NCI-H2107 (cell line): Measurements from ENCODE around the gene CIPC.

Experiments
- DNase-seq: peaks from one replicate; lab custom pipeline; 2025; lab: John Stamatoyannopoulos, UW

Gene CIPC

DNA sequence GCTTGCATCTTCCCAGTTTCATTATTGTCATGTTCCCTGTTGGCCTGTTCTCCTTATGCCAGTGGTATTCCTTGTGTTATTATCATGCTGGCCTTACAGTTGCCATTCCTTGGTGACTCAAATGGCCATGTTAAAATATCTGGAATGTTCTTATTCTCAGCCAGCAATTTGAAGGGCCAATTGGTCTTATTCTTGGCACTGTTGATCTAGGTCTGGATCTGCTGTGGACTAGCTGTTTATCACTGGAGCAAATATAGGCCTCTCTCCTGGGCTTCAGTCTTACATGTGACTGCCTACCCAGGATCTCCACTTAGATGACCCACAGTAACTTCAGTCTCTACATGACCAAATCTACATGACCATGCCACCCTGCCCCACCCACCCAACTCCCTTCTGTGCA lies 5.4 kb downstream of the CIPC start:
- DNase-seq, result no peak

DNA sequence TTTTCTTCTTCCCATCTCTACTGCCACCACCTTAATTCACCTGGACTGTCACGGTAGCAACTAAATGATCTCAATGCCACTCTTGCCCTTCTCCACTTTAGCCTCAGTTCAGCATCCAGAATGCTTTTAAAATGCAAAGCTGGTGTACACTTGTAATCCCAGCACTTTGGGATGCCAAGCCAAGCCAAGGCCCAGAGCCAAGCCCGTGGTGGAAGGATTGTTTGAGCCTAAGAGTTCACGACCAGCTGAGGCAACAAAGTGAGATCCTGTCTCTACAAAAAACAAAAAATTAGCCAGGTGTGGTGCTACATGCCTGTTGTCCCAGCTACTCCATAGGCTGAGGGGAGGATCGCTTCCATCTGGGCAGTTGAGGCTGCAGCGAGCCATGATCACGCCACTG lies 5.9 kb downstream of the CIPC start:
- DNase-seq, result no peak

DNA sequence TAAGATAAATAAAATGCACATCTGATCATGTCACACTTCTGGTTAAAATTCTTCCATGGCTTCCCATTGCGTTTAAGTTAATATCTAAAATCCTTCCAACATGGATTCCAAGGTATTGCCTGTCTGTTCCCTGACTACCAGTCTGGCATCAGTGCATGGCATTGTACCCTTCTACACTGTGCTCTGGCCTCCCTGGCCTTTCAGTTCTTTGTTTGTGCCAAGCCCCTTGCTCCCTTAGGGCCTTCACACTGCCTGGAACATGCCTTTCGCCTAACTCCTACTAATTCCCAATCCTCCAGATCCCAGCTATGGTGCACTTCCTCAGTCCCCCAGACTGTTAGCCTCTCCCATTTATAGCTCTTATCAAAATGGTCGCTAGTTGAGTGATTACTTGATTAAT lies 6.3 kb downstream of the CIPC start:
- DNase-seq, result no peak

DNA sequence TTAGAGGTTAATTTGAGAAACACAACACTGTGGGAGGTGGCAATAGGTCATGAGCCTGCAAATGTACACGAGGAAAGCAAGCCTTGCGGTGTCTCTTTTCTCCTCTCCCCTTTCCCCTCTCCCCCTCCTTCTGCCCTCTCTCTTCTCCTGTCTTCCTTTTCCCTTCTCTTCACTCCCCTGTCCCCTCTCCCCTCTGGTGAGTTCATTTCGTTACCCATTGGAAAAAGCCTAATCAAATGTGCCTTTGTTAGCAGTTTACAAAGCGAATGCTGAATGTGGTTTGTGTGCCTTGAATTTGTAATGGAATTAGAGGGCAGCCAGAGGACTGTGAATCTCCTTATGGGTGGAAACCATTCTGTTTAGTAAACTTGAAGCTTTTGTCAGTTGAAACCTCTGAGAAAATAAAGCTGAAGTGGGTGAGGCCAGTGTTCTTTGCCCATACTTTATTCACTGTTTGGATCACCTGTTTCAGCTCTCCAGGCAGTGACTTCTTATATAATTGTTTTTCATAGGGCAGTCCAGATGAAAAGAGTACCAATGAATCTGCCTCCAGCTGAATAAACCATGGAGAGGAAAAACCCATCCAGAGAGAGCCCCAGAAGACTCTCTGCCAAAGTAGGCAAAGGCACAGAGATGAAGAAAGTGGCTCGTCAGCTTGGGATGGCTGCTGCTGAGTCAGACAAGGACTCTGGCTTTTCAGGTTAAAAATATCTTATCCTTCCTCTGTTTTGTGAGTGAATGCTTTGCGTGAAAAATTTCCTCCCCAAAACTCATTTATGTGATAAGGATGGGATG lies 7.3 kb downstream of the CIPC start:
- DNase-seq, result no peak

DNA sequence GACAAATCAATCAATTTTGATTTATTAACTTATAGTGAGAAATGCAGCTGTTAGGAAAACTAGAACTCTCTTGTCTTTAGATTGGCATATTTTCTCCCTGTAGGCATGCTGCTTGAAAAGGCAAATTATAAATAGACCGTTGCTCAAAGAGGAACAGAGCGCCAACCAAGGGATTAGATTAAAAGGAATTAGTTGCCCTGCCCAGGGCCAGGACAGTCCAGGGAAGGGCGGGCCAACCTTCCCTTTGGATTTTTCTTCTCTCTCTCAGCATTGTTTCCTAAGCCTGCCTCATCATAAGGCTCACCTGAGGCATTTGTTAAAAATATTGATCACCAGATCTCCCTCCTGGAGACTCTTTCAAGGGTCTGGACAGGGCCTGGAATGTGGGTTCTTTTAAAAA lies 8.6 kb downstream of the CIPC start:
- DNase-seq, result no peak

DNA sequence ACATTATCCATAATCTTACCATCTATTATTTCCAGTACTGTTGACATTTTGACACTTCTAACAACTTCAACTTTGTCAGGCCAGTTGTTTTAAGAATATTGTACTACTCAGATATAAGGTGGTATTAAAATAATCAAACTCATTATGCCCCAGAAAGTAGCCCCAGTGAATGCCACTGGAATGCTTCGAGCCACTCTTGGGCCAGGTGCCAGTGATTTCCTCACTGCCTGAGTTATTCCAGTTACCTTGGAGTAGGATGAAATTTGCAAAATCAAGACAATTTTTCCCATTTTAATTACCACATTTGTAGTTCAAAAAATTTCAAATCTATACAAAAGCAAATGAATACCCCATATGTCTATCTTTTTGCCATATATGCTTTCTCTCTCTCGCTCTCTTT lies 9.2 kb downstream of the CIPC start:
- no peak for DNase-seq

DNA sequence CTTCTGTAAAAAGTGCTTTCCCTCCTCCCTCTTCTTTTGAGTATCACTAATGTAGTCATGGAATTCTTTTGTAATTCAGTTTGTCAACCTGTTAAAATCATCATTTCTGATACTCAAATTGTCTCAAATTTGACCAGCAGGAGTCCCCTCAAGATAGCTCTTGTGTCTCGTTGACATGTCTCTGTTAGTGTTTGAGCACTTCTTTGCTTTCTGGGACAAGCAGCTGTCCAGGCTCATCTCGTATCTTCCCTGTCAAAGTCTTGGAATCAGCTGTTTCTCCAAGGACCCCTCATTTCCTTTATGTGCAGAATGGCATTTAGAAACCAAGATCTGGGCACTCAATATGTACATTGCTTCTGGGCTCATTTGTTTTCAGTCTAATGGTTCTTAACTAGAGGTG lies 10.7 kb downstream of the CIPC start:
- DNase-seq, result no peak

DNA sequence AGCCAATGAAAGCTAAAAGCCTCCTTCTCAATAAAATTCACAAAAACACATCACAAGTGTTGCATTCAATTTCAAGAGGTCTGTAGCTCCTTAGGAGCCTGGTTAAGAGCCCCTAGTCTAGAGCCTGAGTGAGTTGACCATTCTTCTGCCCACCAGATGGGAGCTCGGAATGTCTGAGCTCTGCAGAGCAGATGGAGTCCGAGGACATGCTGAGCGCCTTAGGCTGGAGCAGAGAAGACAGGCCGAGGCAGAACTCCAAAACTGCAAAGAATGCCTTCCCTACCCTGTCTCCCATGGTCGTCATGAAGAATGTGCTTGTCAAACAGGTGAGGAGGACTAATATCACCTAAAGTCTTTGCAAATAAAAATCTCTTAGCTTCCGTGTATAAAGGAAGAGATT lies 11.6 kb downstream of the CIPC start:
- DNase-seq, result no peak

DNA sequence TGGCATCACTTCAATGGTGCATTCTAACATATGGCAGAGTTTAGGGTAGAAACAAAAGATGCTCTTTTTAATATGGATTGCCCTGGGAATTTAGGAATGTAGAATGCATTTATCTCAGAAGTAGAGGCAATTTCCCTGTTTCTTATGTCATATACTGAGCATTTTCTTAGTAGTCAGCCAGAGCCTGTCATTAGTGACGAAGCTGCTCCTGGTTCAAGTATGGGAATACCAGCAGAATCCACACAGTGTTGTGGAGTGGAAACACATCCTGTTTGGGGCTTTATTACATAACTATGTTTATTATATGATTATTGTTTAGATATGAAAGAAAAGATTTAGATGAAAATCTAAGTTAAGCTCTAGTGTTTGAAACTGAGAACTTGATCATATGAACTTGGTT lies 12.2 kb downstream of the CIPC start:
- no peak for DNase-seq

DNA sequence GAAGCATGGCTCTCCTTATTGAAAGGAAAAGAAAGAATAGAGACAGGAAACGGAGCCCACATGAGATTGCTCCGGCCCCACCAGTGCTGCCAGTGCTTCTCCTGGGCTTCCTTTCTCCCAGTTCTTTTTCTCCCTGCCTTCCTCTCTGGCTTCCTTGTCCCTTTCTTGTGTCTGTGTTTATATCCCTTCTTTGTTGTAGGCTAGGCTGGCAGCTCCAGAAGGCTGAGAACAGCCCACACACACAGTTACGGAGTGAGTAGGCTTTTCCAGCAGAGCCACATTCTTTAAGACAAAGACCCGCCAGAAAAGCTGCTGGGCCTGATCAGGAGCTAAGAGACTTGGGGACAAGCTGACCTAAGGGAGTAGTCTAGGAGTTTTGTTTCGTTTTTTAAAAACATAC lies 13.0 kb downstream of the CIPC start:
- DNase-seq, result no peak

DNA sequence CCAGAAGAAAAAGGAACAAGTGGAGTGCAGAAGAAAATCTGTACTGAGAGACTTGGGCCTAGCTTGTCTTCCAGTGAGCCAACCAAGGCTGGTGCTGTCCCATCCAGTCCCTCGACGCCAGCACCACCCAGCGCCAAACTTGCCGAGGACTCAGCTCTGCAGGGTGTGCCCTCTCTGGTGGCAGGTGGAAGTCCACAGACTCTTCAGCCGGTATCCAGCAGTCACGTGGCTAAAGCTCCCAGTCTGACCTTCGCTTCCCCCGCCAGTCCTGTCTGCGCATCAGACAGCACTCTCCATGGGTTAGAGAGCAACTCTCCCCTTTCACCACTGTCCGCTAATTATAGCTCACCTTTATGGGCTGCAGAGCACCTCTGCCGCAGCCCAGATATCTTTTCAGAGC lies 15.6 kb downstream of the CIPC start:
- DNase-seq, result no peak

DNA sequence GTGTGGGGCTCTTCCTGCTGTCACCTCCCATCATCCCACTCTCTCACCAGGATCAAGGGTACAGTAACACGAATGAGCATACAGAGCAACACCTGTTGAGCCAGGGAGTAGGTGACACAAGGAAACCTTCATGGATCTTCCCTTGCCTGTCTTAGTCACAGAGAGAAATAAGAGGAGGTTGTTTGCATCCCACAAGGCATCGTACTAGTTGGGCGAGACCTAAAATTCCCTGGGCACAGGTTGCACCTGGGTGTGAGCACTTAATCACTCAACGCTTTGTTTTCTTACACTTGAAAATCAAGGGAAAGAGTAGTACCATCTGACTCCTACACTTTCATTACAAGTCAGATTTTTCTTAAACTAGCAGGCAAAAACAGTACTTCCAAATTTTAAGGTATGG lies 16.6 kb downstream of the CIPC start:
- DNase-seq, result no peak

DNA sequence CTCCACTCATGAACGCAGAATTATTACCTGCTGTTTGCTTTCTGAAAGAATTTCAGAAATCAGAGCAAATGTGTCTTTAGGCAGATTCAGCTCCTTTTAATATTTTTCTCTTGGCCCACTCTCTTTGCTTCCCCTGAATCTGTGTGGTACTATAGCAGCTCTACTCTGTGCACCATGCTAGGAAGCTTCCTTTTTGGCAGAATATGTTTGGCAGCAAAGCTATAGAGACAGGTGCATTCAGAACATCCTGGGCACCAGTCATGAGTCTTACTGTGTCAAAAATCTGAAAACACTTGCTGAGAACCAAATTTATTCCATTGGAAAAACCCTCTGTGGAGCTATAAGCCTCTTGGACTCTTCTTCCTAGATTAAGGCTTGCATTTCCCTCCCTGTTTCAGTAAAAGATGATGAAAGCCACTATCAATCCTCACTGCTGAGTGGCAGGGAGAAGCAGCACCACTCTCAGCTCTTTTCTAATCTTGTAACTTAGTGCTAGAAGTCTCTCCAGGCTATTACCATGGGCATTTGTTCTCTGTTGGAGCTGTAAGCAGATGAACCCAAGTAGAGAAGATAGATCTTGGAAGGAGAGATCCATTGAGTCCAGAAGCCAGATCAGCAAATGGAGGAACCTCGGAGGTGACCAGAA lies 18.2 kb downstream of the CIPC start:
- no peak for DNase-seq

DNA sequence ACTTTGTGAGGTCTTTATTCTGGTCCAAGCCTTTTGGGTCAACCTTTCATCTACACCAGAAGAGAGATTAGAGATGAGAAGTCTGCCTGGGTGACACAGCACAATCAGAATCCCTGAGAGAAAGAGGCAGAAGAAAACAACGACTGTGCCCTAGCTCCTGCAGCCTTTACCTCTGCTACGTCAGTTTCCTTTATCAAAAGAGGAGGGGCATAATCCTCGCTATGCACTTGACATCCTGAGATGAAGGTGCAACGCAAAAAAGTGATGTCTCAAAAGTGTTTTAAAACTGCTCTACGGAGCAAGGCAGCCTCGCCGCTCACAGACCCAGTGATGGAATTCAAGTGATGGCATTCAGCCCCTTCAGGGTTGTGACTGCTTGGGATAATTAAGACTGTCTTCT lies 21.8 kb downstream of the CIPC start:
- no peak for DNase-seq

DNA sequence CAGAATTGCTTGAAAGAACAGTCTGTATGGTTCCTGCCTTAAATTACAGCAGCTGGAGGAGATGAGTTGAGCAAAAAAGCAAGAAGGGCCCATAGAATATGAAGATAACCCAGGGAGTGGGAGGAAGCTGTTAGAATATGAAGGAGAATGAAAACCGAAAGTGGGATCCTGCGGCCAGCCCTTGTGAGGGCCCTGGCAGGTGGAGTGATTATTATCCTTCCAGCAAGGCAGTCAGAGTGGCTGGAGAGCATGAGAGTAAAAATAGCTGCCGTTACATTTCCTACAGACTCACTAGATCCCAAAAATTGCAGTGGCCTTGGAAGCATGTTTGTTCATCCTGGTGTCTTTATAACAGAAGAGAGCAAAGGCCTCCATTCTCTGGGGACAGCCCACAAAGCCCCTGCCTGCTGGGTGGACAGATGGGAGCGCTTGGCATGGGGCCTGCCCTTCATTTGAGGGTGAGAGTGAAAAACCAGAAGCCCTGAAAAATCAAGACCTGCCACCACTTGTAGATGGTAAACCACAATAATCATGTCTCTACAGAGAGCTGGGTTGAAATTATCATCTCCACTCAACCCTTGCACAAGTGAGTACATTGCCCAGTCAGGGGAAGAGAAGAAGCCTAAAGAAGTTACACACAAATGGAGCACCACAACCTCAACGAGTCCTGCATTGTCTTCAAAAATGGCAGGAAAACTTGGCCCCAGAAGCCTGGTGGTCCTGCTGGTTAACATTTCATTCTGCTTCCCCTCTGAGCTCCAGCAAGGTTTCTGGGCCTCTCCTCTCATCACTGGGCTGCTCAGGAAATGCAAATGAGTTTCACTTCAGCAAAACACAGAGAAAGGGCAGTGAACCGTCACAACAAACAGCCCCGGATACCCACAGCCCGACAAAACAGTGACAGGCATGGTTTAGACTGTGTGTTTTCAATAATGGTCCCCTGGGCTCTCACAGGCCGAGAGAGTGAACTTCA lies 23.0 kb downstream of the CIPC start:
- DNase-seq, result peak; percentile 78

DNA sequence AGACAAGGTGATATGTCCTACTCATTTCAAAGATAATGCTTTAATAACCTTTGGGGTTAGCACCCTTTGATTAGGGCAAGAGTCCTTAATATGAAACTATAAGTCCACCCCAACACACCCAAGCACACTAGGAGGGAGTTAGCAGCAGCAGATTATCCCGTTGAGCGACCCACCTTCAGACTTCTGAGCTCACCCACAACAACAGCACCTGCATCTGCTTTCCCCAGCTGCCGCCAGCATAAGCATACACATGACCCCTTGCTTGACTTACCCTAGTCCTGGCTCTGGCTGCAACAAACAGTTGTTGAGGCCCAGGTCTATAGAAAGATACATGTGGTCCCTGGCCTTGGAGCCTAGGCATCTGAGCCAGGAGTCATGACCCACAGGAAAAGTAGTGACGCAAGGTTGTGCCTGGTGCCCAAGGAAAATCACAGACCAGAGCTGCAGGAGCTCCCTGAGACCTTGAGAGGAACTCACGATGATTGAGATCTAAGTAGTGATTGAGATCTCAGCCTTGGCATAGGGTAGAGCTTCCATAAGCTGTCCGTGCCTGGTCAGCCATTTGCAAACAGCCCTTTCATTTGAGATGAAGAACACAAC lies 24.6 kb downstream of the CIPC start:
- no peak for DNase-seq

DNA sequence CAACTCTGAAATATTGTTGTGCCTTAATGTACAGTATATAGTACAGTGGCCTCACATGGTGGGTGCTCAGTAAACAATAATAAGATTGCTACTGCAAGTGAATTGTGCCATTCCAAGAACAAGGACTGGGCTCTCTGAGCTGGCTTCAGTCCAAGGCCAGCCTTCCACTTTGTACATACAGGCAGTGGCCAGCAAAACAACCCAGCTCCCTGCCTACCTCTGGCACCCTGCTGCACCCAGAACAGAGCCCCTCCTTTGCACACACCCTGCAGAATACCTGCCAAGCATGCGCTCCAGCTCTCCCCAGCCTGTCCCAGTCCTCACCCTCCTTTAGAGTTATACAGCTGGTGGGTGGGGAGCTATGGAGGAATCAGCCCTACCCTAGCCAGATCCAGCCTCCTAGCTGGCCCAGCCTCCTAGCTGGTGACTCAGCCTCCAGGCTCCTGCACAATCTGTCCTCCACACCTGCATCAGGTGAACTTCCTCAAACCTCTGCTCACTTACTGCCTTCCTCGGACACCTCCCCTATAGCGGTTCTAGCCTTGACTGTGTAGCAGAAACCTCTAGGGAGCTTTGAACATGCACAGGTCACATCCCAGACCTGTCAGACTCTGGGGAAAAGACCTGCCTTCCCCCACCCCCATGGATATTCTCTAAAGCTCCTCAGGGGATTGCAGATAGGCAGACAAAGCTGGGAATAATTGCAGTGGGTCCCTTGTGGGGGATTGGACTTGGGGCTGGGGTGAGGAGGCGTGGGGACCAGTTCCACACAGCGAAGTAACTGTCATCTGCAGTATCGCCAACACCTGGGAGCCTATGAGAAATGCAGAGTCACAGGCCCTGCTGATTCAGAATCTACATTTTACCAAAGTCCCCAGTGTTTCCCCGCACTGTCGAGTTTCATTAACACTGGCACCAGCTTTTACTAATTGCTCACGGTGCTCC lies 25.6 kb downstream of the CIPC start:
- peak; percentile 91 for DNase-seq

DNA sequence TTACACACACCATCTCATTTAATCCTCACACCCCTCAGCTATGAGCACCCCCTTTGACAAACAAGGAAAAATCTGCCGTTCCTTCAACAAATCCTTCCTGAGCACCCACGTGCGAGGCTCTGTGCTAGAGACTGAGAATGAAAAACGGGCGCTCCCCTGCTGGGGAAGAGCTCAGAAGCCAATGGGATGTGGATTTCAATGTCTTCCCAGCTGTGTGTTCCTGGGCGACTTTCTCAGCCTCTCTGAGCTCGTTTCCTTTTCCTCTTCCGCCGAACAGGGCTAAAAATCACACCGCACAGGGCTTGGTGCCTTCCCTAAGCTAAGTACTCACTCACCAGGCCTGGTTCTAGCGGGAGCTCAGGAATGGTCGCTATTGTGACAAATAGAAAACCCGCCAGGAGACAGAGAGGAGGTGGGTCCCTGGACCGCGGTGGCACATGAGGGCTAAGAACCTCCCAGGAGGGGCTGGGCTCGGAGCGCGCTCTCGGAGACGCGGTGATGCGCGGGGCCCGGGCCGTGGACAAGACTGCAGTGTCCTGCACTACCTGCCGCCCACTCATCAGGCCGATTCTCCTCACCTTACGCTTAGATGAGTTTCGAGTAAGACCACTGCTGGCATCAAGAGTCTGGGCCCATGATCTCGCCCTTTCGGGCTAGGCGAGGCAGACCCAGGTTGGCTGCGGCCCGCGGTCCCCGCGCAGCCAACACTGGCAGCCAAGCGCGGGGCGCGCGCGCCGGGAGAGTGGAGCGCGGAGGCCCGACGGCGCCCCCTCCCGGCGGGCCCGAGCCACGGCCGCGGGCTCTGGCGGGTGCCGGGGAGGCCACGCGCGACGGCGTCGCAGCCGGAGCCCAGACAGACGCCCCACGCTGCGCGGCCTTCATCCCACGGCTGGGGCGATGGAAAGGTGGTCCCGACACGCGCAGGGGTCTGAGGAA lies 26.6 kb downstream of the CIPC start:
- no peak for DNase-seq

DNA sequence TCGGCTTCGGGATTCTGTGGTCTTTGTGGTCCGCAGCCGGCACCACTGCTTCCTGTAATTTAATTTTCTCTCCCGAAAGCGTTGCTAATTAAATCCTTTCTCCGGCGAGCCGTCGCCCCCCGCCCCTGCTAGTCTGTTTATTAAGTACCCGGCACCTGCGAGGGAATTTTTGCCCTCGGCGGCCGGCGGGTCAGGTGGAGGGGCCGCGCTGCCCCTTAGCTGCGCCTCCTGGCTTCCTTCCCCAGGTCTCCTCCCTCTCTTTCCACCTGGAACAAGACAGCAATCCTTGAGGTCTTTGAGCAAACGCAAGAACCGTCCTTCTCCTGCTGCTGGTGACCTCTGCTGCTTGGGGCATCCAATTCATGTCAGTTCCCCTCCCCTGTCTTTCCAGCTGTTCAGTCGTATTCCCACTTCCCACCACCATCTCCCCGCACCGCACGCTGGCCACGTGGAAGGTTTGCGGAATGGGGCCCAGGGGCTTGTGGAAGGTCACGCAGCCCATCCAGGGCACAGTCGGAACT lies 27.3 kb downstream of the CIPC start:
- no peak for DNase-seq

DNA sequence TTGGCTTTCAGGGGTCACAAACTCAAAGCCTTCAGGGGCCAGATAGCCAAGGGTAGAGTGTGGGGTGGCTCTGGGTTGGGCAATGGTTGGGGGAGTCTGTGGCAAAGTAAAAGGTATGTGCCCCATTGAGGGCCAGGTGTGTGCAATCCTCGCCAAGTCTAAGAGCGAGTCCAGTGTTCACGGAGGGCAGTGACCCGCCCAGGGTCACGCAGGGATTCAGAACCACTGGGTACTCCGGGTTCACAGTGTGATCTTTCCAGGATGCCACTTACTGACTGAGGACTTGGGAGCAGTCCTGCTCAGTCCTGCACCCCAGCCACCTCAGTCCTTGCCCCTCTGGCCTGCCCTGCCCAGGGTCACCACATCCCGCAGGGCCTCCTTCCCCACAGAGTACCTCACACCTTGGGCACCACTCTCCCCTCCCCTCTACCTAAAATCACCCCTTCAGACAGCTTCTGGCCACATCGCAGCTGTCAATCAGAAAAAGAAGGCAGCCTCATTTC lies 27.8 kb downstream of the CIPC start:
- no peak for DNase-seq
